Breast epithelium (tissue), 3 donors: Measurements from ENCODE around the gene VMO1.

Experiments
- CTCF ChIP-seq, 3 donors: fragments of 450-650 bp; IDR thresholded peaks; one replicate each; pipeline ENCODE4 v1.5.1; 2016 to 2017; ENCODE audit warnings: antibody characterized with exemption in 3 of 3, mild to moderate bottlenecking in 3 of 3, moderate library complexity in 3 of 3
- POLR2A ChIP-seq: fragments of 450-650 bp; IDR thresholded peaks from one replicate; pipeline ENCODE4 v1.6.1; 2016; ENCODE audit warnings: antibody characterized with exemption, mild to moderate bottlenecking, moderate library complexity
- POLR2AphosphoS5 ChIP-seq, 3 donors: sonication (generic); formaldehyde crosslinking; IDR thresholded peaks; one replicate each; pipeline ENCODE4 v1.6.1; 2017; ENCODE audit warnings: antibody characterized with exemption in 3 of 3

GRCh38 chr17:4782652-4783051, 3.5 kb downstream of the VMO1 start:
- TF ChIP-seq CTCF (IDR thresholded peaks at IDR 0.05), result no peak
- no peak for TF ChIP-seq POLR2A
- no peak for TF ChIP-seq POLR2AphosphoS5 (IDR thresholded peaks at IDR 0.05)
